H1 (cell line): ENCODE data around the gene CD300LG. TPM values are rescaled to one million over a fixed set of nuclear protein-coding genes. Genes with fewer than 3 reads are reported as not detected.
"Not testable (repeated sequence)": the region's sequence is repeated elsewhere in the genome, so short reads cannot be mapped to it uniquely, and the experiment has no call there.

Experiments
- CTCF ChIA-PET: fragments of 300-600 bp; sonication (Branson Sonifier 250); formaldehyde crosslinking; loops from one replicate; lab custom pipeline; 2021; ENCODE audit not compliant: partially characterized antibody; lab: Charles Lee
- POLR2A ChIA-PET: fragments of 300-600 bp; sonication (Branson Sonifier 250); formaldehyde crosslinking; loops from one replicate; lab custom pipeline; 2021; ENCODE audit warnings: inconsistent platforms; ENCODE audit not compliant: partially characterized antibody; lab: Charles Lee
- DNase-seq, 2 experiments: peaks; one replicate each; pipeline versions ENCODE4 v3.0.0 to v3.0.0-alpha.2; 2010 to 2022; ENCODE audit warnings: low spot score in 2 of 2, low read depth in 1 of 2, mixed read lengths in 1 of 2
- FAIRE-seq: peaks from 2 replicates; lab custom pipeline; 2011; peaks lifted over from hg19 to GRCh38; lab: Jason Lieb, UNC
- H2AFZ ChIP-seq: 2 replicates; pipeline ENCODE4 v1.8.1; 2012; ENCODE audit warnings: low read length, inconsistent platforms
- H2AK5ac ChIP-seq: 2 replicates; pipeline ENCODE4 v1.6.1; 2013; ENCODE audit warnings: low read depth, low read length
- H2BK120ac ChIP-seq: replicated peaks from 2 replicates; pipeline ENCODE3; 2013; ENCODE audit warnings: low read depth, low read length, inconsistent platforms
- H2BK12ac ChIP-seq: 2 replicates; pipeline ENCODE4 v1.6.1; 2013; ENCODE audit warnings: low read depth, low read length
- H2BK15ac ChIP-seq: 2 replicates; pipeline ENCODE4 v1.6.1; 2013; ENCODE audit warnings: low read length
- H2BK20ac ChIP-seq: 2 replicates; pipeline ENCODE4 v1.6.1; 2013; ENCODE audit warnings: low read length
- H2BK5ac ChIP-seq: 2 replicates; pipeline ENCODE4 v1.6.1; 2013; ENCODE audit warnings: low read depth, low read length
- H3K14ac ChIP-seq: 2 replicates; pipeline ENCODE4 v1.6.1; 2013; ENCODE audit warnings: inconsistent platforms; ENCODE audit not compliant: insufficient read length
- H3K18ac ChIP-seq: 2 replicates; pipeline ENCODE4 v1.6.1; 2013; ENCODE audit warnings: low read length; ENCODE audit errors: extremely low read depth
- H3K23ac ChIP-seq: 2 replicates; pipeline ENCODE4 v1.6.1; 2013; ENCODE audit warnings: inconsistent platforms; ENCODE audit not compliant: insufficient read length
- H3K23me2 ChIP-seq: 2 replicates; pipeline ENCODE4 v1.6.1; 2013; ENCODE audit warnings: low read depth, low read length
- H3K27ac ChIP-seq: 2 replicates; pipeline ENCODE4 v1.6.1; 2011; ENCODE audit warnings: low read depth, low read length, inconsistent platforms
- H3K27me3 ChIP-seq, 4 experiments: replicated peaks in 1 of 4; 1 replicate in 1 of 4; 2 replicates in 3 of 4; pipeline versions ENCODE4 v1.6.1 to v1.8.1; 2011 to 2013; ENCODE audit warnings: low read length in 3 of 4, mild to moderate bottlenecking in 3 of 4, inconsistent platforms in 2 of 4, mixed read lengths in 2 of 4, moderate library complexity in 1 of 4; ENCODE audit not compliant: control insufficient read depth in 3 of 4, insufficient read depth in 3 of 4; ENCODE audit errors: extremely low read depth in 1 of 4
- H3K36me3 ChIP-seq, 4 experiments: 2 replicates each; pipeline versions ENCODE4 v1.6.1 to v1.8.1; 2011 to 2013; ENCODE audit warnings: mild to moderate bottlenecking in 4 of 4, low read length in 3 of 4, moderate library complexity in 2 of 4, control low read depth in 1 of 4, inconsistent platforms in 1 of 4; ENCODE audit not compliant: insufficient read depth in 4 of 4, control insufficient read depth in 2 of 4
- H3K4ac ChIP-seq: replicated peaks from 2 replicates; pipeline ENCODE3; 2013; ENCODE audit warnings: low read length, low read depth, mixed read lengths, inconsistent platforms; ENCODE audit not compliant: insufficient read length
- H3K4me1 ChIP-seq, 4 experiments: replicated peaks in 1 of 4; 1 replicate in 1 of 4; 2 replicates in 3 of 4; pipeline versions ENCODE4 v1.6.1 to v1.8.1; 2011 to 2013; ENCODE audit warnings: low read length in 3 of 4, inconsistent platforms in 2 of 4, mixed read lengths in 1 of 4; ENCODE audit not compliant: insufficient read depth in 4 of 4, control insufficient read depth in 3 of 4
- H3K4me2 ChIP-seq, 2 experiments: 2 replicates each; pipeline versions ENCODE4 v1.6.1 to v1.8.1; 2011 to 2013; ENCODE audit warnings: low read depth in 2 of 2, low read length in 2 of 2, control low read depth in 1 of 2, inconsistent platforms in 1 of 2, mild to moderate bottlenecking in 1 of 2; ENCODE audit not compliant: insufficient read depth in 1 of 2
- H3K4me3 ChIP-seq, 4 experiments: fragments of 200-600, 300-600 bp in 1 of 4; sonication (generic), shearing (Covaris generic), sonication (Bioruptor Twin) in 1 of 4; 2 replicates each; pipeline versions ENCODE4 v1.5.1 to v1.8.1; 2011 to 2016; ENCODE audit warnings: low read length in 4 of 4, low read depth in 3 of 4, control low read depth in 2 of 4, inconsistent platforms in 2 of 4, mild to moderate bottlenecking in 2 of 4, mixed read lengths in 1 of 4, moderate library complexity in 1 of 4; ENCODE audit not compliant: insufficient read depth in 2 of 4; ENCODE audit errors: extremely low read depth in 1 of 4
- H3K56ac ChIP-seq: replicated peaks from 2 replicates; pipeline ENCODE3; 2013; ENCODE audit warnings: low read depth, mild to moderate bottlenecking, mixed read lengths, low read length, inconsistent platforms; ENCODE audit not compliant: insufficient read length
- H3K79me1 ChIP-seq: 2 replicates; pipeline ENCODE4 v1.6.1; 2013; ENCODE audit warnings: low read depth, low read length, control low read depth
- H3K79me2 ChIP-seq, 2 experiments: 2 replicates each; pipeline versions ENCODE4 v1.6.1 to v1.8.1; 2012 to 2013; ENCODE audit warnings: low read length in 2 of 2, mild to moderate bottlenecking in 2 of 2, inconsistent platforms in 1 of 2; ENCODE audit not compliant: insufficient read depth in 2 of 2, control insufficient read depth in 1 of 2
- H3K9ac ChIP-seq, 4 experiments: replicated peaks in 1 of 4; 1 replicate in 1 of 4; 2 replicates in 3 of 4; pipeline versions ENCODE4 v1.6.1 to v1.8.1; 2011 to 2013; ENCODE audit warnings: low read depth in 3 of 4, low read length in 3 of 4, control low read depth in 2 of 4, mild to moderate bottlenecking in 2 of 4, moderate library complexity in 2 of 4, inconsistent platforms in 1 of 4; ENCODE audit errors: extremely low read depth in 1 of 4
- H3K9me3 ChIP-seq, 2 experiments: 2 replicates each; pipeline versions ENCODE4 v1.6.1 to v1.8.1; 2012 to 2013; ENCODE audit warnings: mild to moderate bottlenecking in 2 of 2, moderate library complexity in 2 of 2, control low read depth in 1 of 2, inconsistent platforms in 1 of 2, low read depth in 1 of 2, low read length in 1 of 2, mixed read lengths in 1 of 2; ENCODE audit not compliant: insufficient read depth in 2 of 2
- H4K20me1 ChIP-seq, 2 experiments: replicated peaks in 1 of 2; 2 replicates each; pipeline versions ENCODE3 to v1.8.1; 2011 to 2013; ENCODE audit warnings: inconsistent platforms in 2 of 2, low read length in 2 of 2, mild to moderate bottlenecking in 1 of 2; ENCODE audit not compliant: insufficient read depth in 2 of 2, control insufficient read depth in 1 of 2
- H4K5ac ChIP-seq: 2 replicates; pipeline ENCODE4 v1.6.1; 2013; ENCODE audit warnings: low read length, low read depth, mixed read lengths, inconsistent platforms; ENCODE audit not compliant: insufficient read length
- H4K8ac ChIP-seq: 2 replicates; pipeline ENCODE4 v1.8.0; 2013; ENCODE audit warnings: mild to moderate bottlenecking, moderate library complexity, low read length, inconsistent platforms; ENCODE audit not compliant: insufficient read depth; ENCODE audit errors: extremely low read depth
- H4K91ac ChIP-seq: replicated peaks from 2 replicates; pipeline ENCODE3; 2013; ENCODE audit warnings: low read length, mixed read lengths, inconsistent platforms; ENCODE audit not compliant: insufficient read length
- WGBS, 2 experiments: shearing (Covaris generic) in 1 of 2; methylation state at CpG; one replicate each; pipeline versions ENCODE4 v1.1.6 to v1.1.7; 2013 to 2015; ENCODE audit warnings: low lambda C conversion rate in 2 of 2, mixed read lengths in 2 of 2, inconsistent platforms in 1 of 2, low coverage in 1 of 2, missing lambda C conversion rate in 1 of 2; ENCODE audit not compliant: insufficient replicate concordance in 2 of 2, insufficient coverage in 1 of 2, insufficient read length in 1 of 2; ENCODE audit errors: extremely low coverage in 1 of 2, missing lambda C conversion rate in 1 of 2; 5-methylcytosine and 5-hydroxymethylcytosine counted together
- polyA plus RNA-seq, 7 experiments: library from polyadenylated mRNA; depleted of rRNA in 3 of 7; stranded (reverse) in 5 of 7; unstranded in 2 of 7; fragments of >200 nt in 5 of 7; fragments of 200-250 nt in 2 of 7; gene quantifications; 1 replicate in 5 of 7; 2 replicates in 1 of 7; 4 replicates in 1 of 7; pipeline versions ENCODE4 v1.2.1 to v1.2.3, GENCODE V29; 2011 to 2013; ENCODE audit warnings: missing spikeins in 2 of 7, mixed read lengths in 2 of 7
- total RNA-seq: library from RNA; stranded (reverse); fragmentation: NEBNext Ultra II Directional; extraction: Animal tissue kit (Norgen Biotek cat#: 25700); gene quantifications from 2 replicates; pipeline ENCODE4 v1.2.1, GENCODE V29; 2021

The CD300LG gene
- total and polyA plus RNA-seq, 2 of the 8 experiments (the other 6 are each of a cell fraction or from before 2014, with no cell fraction given), result 0.06 TPM; not detected in 1

GRCh38 chr17:43842091-43842974, 4.6 kb upstream of the CD300LG start:
- not testable (repeated sequence) for H3K4ac ChIP-seq, H3K27me3 ChIP-seq, H3K79me1 ChIP-seq, H3K9me3 ChIP-seq, H2BK20ac ChIP-seq, H3K36me3 ChIP-seq, FAIRE-seq, H2BK15ac ChIP-seq, DNase-seq, H4K5ac ChIP-seq, H3K23me2 ChIP-seq, H3K4me1 ChIP-seq, H4K20me1 ChIP-seq, H3K27ac ChIP-seq, H2AK5ac ChIP-seq, H3K14ac ChIP-seq, H4K8ac ChIP-seq, H3K79me2 ChIP-seq, H3K4me3 ChIP-seq, H2AFZ ChIP-seq, H4K91ac ChIP-seq, H2BK120ac ChIP-seq, H2BK5ac ChIP-seq, H3K9ac ChIP-seq, H3K23ac ChIP-seq, H2BK12ac ChIP-seq, H3K4me2 ChIP-seq, H3K56ac ChIP-seq, H3K18ac ChIP-seq
- ChIA-PET POLR2A (interaction anchor here (1.4 to 2.7 kb wide), 2 partner anchors 33 to 52 kb away, joined by 3 to 8 read pairs; no protein-coding TSS in a partner anchor), CTCF (interaction anchor here (0.7 to 3.4 kb wide), 13 partner anchors 11 to 111 kb away, joined by 3 to 23 read pairs (median 6); no protein-coding TSS in a partner anchor)
- WGBS, 2 experiments, result 93 to 100% methylated on average over 6 to 19 of the region's 54 CpGs
